ENCODE measurements around the gene NLRP3.
A peak's percentile ranks its signal among the peaks of the same experiment; 100 is the strongest.
"Not testable (repeated sequence)": the region's sequence is repeated elsewhere in the genome, so short reads cannot be mapped to it uniquely, and the experiment has no call there.

Gene NLRP3

GRCh38 chr1:247469141-247469535, 53.2 kb downstream of the NLRP3 start:
- DNase-seq (ENCODE audit: low read depth) = no peak

- DNase-seq (ENCODE audit: low read depth) = not testable (repeated sequence)
Measured at GRCh38 chr1:247470942-247471429, 55.0 kb downstream of the NLRP3 start.

- DNase-seq (ENCODE audit: low read depth) = no peak
Measured at GRCh38 chr1:247471445-247472016, 55.6 kb downstream of the NLRP3 start.

- no peak for DNase-seq (ENCODE audit: low read depth)
Measured at GRCh38 chr1:247472035-247472434, 56.1 kb downstream of the NLRP3 start.

- DNase-seq (ENCODE audit: low read depth) = no peak
Measured at GRCh38 chr1:247474367-247474766, 58.4 kb downstream of the NLRP3 start.

- DNase-seq (ENCODE audit: low read depth) = no peak
Measured at GRCh38 chr1:247475793-247476192, 59.8 kb downstream of the NLRP3 start.

GRCh38 chr1:247476328-247477058, 60.5 kb downstream of the NLRP3 start:
- DNase-seq (ENCODE audit: low read depth) = not testable (repeated sequence)

GRCh38 chr1:247482747-247483146, 66.8 kb downstream of the NLRP3 start:
- peak; percentile 10 for DNase-seq (ENCODE audit: low read depth)

GRCh38 chr1:247487057-247487456, 71.1 kb downstream of the NLRP3 start:
- DNase-seq (ENCODE audit: low read depth) = peak; percentile 10

- DNase-seq (ENCODE audit: low read depth) = no peak
Measured at GRCh38 chr1:247491328-247491727, 75.4 kb downstream of the NLRP3 start.

GRCh38 chr1:247493106-247493505, 77.1 kb downstream of the NLRP3 start:
- no peak for DNase-seq (ENCODE audit: low read depth)

- no peak for DNase-seq (ENCODE audit: low read depth)
Measured at GRCh38 chr1:247494767-247495166, 78.8 kb downstream of the NLRP3 start.

GRCh38 chr1:247496581-247497285, 80.8 kb downstream of the NLRP3 start:
- DNase-seq (ENCODE audit: low read depth) = no peak

Data from EH (cell line).